Loucy (cell line): ENCODE measurements around the gene CAMK1G.

ENCODE experiments used
- EZH2phosphoT487 ChIP-seq: fragments of 200-600 bp; IDR thresholded peaks from 2 replicates; pipeline ENCODE4 v1.6.1; 2018; ENCODE audit warnings: antibody characterized with exemption, mild to moderate bottlenecking, moderate library complexity, borderline replicate concordance
- TF ChIP-seq, protein P1 (sequence below): fragments of 200-600 bp; sonication (generic); conservative IDR thresholded peaks from 2 replicates; pipeline ENCODE4 v1.5.1; 2014; ENCODE audit warnings: mild to moderate bottlenecking, antibody characterized with exemption, low read length

DNA sequence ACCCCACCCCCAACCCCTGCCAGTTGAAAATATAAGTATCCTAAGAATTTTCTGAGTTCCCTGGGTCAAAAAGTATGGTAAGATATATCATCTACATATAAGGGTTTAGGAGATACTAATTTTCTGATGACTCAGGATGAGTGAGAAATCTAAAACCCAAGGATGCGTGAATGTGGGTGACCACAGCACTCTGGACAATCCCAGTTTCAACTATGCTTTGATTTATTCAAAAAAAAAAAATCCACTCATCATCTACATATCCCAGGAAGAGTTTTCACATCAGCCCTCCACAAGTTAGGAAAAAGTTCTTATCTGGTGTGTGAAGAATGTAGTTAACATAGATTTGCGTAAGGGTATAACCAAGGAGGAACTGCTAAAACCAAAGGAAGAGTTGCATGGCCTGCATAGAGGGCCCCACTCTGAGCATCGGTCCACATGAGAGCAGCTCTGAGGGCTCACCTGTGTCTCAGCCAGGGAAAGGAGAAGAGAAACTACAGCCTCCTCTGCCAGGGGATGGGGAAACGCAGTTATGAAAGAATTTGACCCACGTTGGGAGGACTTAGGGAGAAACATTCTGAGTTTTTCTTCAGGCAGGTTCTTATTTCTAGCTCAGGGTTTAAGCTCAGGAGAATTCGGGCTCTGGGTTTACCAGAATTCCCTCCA, 50.0 kb downstream of the CAMK1G start:
- TF ChIP-seq, protein P1, sequence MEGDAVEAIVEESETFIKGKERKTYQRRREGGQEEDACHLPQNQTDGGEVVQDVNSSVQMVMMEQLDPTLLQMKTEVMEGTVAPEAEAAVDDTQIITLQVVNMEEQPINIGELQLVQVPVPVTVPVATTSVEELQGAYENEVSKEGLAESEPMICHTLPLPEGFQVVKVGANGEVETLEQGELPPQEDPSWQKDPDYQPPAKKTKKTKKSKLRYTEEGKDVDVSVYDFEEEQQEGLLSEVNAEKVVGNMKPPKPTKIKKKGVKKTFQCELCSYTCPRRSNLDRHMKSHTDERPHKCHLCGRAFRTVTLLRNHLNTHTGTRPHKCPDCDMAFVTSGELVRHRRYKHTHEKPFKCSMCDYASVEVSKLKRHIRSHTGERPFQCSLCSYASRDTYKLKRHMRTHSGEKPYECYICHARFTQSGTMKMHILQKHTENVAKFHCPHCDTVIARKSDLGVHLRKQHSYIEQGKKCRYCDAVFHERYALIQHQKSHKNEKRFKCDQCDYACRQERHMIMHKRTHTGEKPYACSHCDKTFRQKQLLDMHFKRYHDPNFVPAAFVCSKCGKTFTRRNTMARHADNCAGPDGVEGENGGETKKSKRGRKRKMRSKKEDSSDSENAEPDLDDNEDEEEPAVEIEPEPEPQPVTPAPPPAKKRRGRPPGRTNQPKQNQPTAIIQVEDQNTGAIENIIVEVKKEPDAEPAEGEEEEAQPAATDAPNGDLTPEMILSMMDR: no peak
- no peak for TF ChIP-seq EZH2phosphoT487
